ENCODE data around the gene DTX3L.

DNA sequence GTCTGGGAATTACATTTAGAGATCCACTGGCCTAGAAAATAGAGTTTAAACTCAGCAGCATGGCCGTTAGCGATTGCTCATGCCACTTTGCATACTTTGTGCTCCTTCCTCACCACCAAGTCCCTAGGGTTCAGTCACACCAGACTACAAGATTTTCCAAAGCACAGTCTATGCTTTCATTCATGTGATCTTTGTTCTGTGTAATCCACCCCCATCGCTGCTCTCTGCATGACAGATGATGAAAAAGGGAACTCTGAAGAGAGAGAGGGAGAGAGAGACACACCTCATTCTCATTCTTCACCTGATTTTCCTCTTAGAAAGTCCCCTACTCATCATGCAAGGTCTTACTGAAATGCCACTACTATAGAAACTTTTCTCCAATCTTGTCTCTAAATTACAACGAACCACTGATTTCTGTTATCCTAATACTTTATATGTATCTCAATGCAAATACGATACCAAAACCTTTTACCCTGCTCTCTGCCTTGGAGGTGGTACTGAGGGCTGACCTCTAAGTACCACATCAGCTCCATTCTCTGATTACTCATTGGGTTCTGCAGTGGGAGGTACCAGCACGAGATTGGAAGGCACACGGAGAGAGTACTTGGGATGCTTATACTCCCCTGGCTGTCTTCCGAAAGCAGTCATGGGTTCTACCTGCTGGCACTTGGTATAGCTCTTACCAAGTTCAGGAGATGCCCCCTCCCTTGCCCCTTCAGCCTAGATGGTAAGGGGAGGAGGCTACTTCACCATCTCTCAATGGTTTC is 12.2 kb downstream of the DTX3L start:
- no peak for TF ChIP-seq CTCF (conservative IDR thresholded peaks at IDR 0.05; ENCODE audit: low read depth, low read length)
- TF ChIP-seq EZH2phosphoT487 (IDR thresholded peaks at IDR 0.05; ENCODE audit: borderline replicate concordance, low read length) = no peak
- TF ChIP-seq EZH2 (IDR thresholded peaks at IDR 0.05; ENCODE audit: low read length, unreplicated experiment) = no peak

All from PC-3 (cell line).